ENCODE measurements around the gene IGSF6. TPM values are rescaled to one million over a fixed set of nuclear protein-coding genes. Genes with fewer than 3 reads are reported as not detected.

The IGSF6 gene
- total RNA-seq, 1 experiment from 2014 or later = not detected

- Histone ChIP-seq H2BK5ac (ENCODE audit: insufficient read length, low read length) (no peak overlapping the region), H3K27ac (ENCODE audit: insufficient read length, low read depth, low read length) (no peak overlapping the region), H2AK5ac (ENCODE audit: insufficient read length, low read length) (no peak overlapping the region), H3T11ph (ENCODE audit: low read length) (no peak overlapping the region), H3K56ac (ENCODE audit: insufficient read length, low read depth, low read length) (no peak overlapping the region), H3K14ac (ENCODE audit: insufficient read depth, low read length) (no peak overlapping the region), H2BK20ac (ENCODE audit: low read depth, low read length, poor library complexity, severe bottlenecking) (no peak overlapping the region), H3K23me2 (ENCODE audit: insufficient read length, low read depth, low read length, poor library complexity, severe bottlenecking) (no peaks in the 10 kb centered on the region), H2AFZ (ENCODE audit: low read length) (no peak overlapping the region), H4K8ac (replicated peaks; ENCODE audit: insufficient read length, low read depth, low read length) (no peak overlapping the region), H3K9ac (ENCODE audit: extremely low read depth, insufficient read length, low read length) (no peak overlapping the region), H4K20me1 (ENCODE audit: control insufficient read depth, insufficient read depth, insufficient read length) (no peaks in the 10 kb centered on the region), H3K9me3 (ENCODE audit: control insufficient read depth, low read depth, low read length) (no peaks in the 10 kb centered on the region), H3K23ac (ENCODE audit: insufficient read length, low read depth, low read length) (no peak overlapping the region), H3K4me1 (ENCODE audit: insufficient read depth, low read length) (no peaks in the 10 kb centered on the region), H3K18ac (ENCODE audit: insufficient read length, low read depth, low read length) (no peak overlapping the region), H4K91ac (ENCODE audit: insufficient read length, low read depth, low read length) (no peak overlapping the region), H2BK15ac (ENCODE audit: low read depth, low read length) (no peak overlapping the region), H2BK120ac (ENCODE audit: low read depth, low read length, poor library complexity, severe bottlenecking) (no peak overlapping the region), H4K5ac (ENCODE audit: insufficient read length, low read depth, low read length) (no peak overlapping the region), H3K4me2 (ENCODE audit: insufficient read depth, insufficient read length, low read length) (no peak overlapping the region), H3K4ac (ENCODE audit: low read depth, low read length) (no peak overlapping the region), H2BK12ac (ENCODE audit: insufficient read length, low read depth, low read length) (no peak overlapping the region), H3K79me1 (ENCODE audit: insufficient read depth, low read depth, low read length, poor library complexity, severe bottlenecking) (no peaks in the 10 kb centered on the region), H3K79me2 (ENCODE audit: insufficient read depth, low read length) (no peaks in the 10 kb centered on the region), H3K27me3 (ENCODE audit: insufficient read depth, low read length) (no peaks in the 10 kb centered on the region)
- no CpG with 5 or more reads among the region's 14 CpGs for WGBS (ENCODE audit: extremely low coverage, insufficient read length, low lambda C conversion rate)
- Mint-ChIP-seq H3K4me1 (peaks cover 2% of the 10 kb centered on the region in 2 experiments; a peak in 1 of 4 replicates), H3K9me3 (peaks cover 3 to 5% of the 10 kb centered on the region in 2 experiments; a peak in 4 of 5 replicates), H3K4me3 (no peak overlapping the region), H3K27ac (no peak overlapping the region), H3K27me3 (ENCODE audit: low read depth) (peaks cover 19% of the 10 kb centered on the region), H3K36me3 (ENCODE audit: insufficient read depth in 1 of 3, low read depth in 3 of 3) (no peaks in the 10 kb centered on the region)
- TF ChIP-seq CTCF (conservative IDR thresholded peaks at IDR 0.05) = no peak
- peak; percentile 70 for DNase-seq
Observed at GRCh38 chr16:21685034-21685455, 32.6 kb upstream of the IGSF6 start.
